Natural killer cell (primary cell): ENCODE data around the gene PTPRU. TPM values are rescaled to one million over a fixed set of nuclear protein-coding genes. Genes with fewer than 3 reads are reported as not detected.
"Not testable (repeated sequence)": the region's sequence is repeated elsewhere in the genome, so short reads cannot be mapped to it uniquely, and the experiment has no call there.

Experiments
- ATAC-seq, 3 donors: fragments of 150-1000 bp in 2 of 3; fragments of 200-7000 bp in 1 of 3; cut with Tn5 transposase; 1 replicate in 1 of 3; 2 replicates in 2 of 3; pipeline ENCODE4 v1.10.0; 2021; ENCODE audit warnings: mild to moderate bottlenecking in 2 of 3, moderate library complexity in 2 of 3
- DNase-seq, 2 donors: peaks; one replicate each; pipeline versions ENCODE4 v3.0.0 to v3.0.0-alpha.2; 2013 to 2021; ENCODE audit warnings: mixed read lengths in 1 of 2
- H3K27ac ChIP-seq: one replicate; pipeline ENCODE4 v1.5.1; 2013; ENCODE audit warnings: mild to moderate bottlenecking, low read length
- H3K27me3 ChIP-seq: one replicate; pipeline ENCODE4 v1.6.1; 2013; ENCODE audit warnings: low read length; ENCODE audit not compliant: control insufficient read depth, insufficient read depth
- H3K36me3 ChIP-seq: one replicate; pipeline ENCODE4 v1.6.1; 2013; ENCODE audit warnings: low read length; ENCODE audit not compliant: control insufficient read depth, insufficient read depth
- H3K4me1 ChIP-seq: one replicate; pipeline ENCODE4 v1.6.1; 2013; ENCODE audit warnings: low read length; ENCODE audit not compliant: control insufficient read depth, insufficient read depth
- H3K4me3 ChIP-seq: one replicate; pipeline ENCODE4 v1.5.1; 2013; ENCODE audit warnings: low read length
- H3K9me3 ChIP-seq: one replicate; pipeline ENCODE4 v1.6.1; 2013; ENCODE audit warnings: low read length; ENCODE audit not compliant: control insufficient read depth, insufficient read depth
- H3K27ac Mint-ChIP-seq, 2 donors: one replicate each; pipeline ENCODE4 v1.8.0; 2022; ENCODE audit warnings: mild to moderate bottlenecking in 2 of 2, mixed read lengths in 2 of 2, moderate library complexity in 1 of 2
- H3K27me3 Mint-ChIP-seq, 2 donors: one replicate each; pipeline ENCODE4 v1.8.0; 2022; ENCODE audit warnings: low read depth in 2 of 2, mixed read lengths in 2 of 2
- H3K36me3 Mint-ChIP-seq: one replicate; pipeline ENCODE4 v1.8.0; 2022; ENCODE audit warnings: mixed read lengths
- H3K4me1 Mint-ChIP-seq, 2 donors: one replicate each; pipeline ENCODE4 v1.8.0; 2022; ENCODE audit warnings: mixed read lengths in 2 of 2
- H3K4me3 Mint-ChIP-seq: one replicate; pipeline ENCODE4 v1.8.0; 2022; ENCODE audit warnings: mild to moderate bottlenecking, moderate library complexity, mixed read lengths
- H3K9me3 Mint-ChIP-seq, 2 donors: one replicate each; pipeline ENCODE4 v1.8.0; 2022; ENCODE audit warnings: mixed read lengths in 2 of 2
- CTCF ChIP-seq: fragments of 200-600 bp; IDR thresholded peaks from one replicate; pipeline ENCODE4 v1.8.0; 2022; ENCODE audit warnings: antibody characterized with exemption
- WGBS: methylation state at CpG from one replicate; pipeline ENCODE4 v1.1.7; 2013; ENCODE audit warnings: missing lambda C conversion rate; ENCODE audit not compliant: insufficient coverage; 5-methylcytosine and 5-hydroxymethylcytosine counted together
- intact Hi-C: fragments of 100-400 bp; cut with micrococcal nuclease; formaldehyde crosslinking; loops from one replicate; pipeline ENCODE4 v1.14.2; 2022
- total RNA-seq, 4 donors: library from RNA; stranded (reverse); fragments of 120-200 nt in 1 of 4; gene quantifications; one replicate each; pipeline versions ENCODE4 v1.2.3 to v1.2.4, GENCODE V29; 2013 to 2022

Gene PTPRU
- total RNA-seq, 3 donors from 2014 or later (not counting 1 experiment from before 2014, with no cell fraction given) = 0.54 to 1.6 (median 0.79) TPM

- H3K36me3 ChIP-seq = no peaks in the 10 kb centered on the region
- H3K27me3 ChIP-seq = no peaks in the 10 kb centered on the region
- no peak overlapping the region for H3K27ac Mint-ChIP-seq
- no peaks in the 10 kb centered on the region for H3K36me3 Mint-ChIP-seq
- 84% methylated on average over 16 of the region's 16 CpGs for WGBS
- no peak overlapping the region for H3K4me3 ChIP-seq
- H3K27ac ChIP-seq = no peak overlapping the region
- no peaks in the 10 kb centered on the region for H3K4me1 Mint-ChIP-seq
- H3K27me3 Mint-ChIP-seq = peaks cover 0 to under 1% of the 10 kb centered on the region in 2 donors
- intact Hi-C loops = no loop called here
- H3K9me3 Mint-ChIP-seq = no peaks in the 10 kb centered on the region
- H3K9me3 ChIP-seq = no peaks in the 10 kb centered on the region
- DNase-seq (no peak), ATAC-seq (no peak)
- TF ChIP-seq CTCF = no peak
- no peak overlapping the region for H3K4me3 Mint-ChIP-seq
- no peaks in the 10 kb centered on the region for H3K4me1 ChIP-seq
Observed at GRCh38 chr1:29311352-29312030, 75.2 kb downstream of the PTPRU start.

- WGBS = 91% methylated on average over 24 of the region's 24 CpGs
- Histone ChIP-seq H3K36me3 (no peaks in the 10 kb centered on the region), H3K9me3 (no peaks in the 10 kb centered on the region), H3K27ac (no peak overlapping the region), H3K4me1 (no peaks in the 10 kb centered on the region), H3K4me3 (no peak overlapping the region), H3K27me3 (no peaks in the 10 kb centered on the region)
- Mint-ChIP-seq H3K4me1 (no peaks in the 10 kb centered on the region), H3K36me3 (no peaks in the 10 kb centered on the region), H3K27ac (no peak overlapping the region), H3K27me3 (peaks cover 0 to 4% of the 10 kb centered on the region in 2 donors), H3K9me3 (no peaks in the 10 kb centered on the region), H3K4me3 (no peak overlapping the region)
- DNase-seq (no peak), ATAC-seq (no peak)
- intact Hi-C loops = no loop called here
- TF ChIP-seq CTCF = no peak
Observed at GRCh38 chr1:29312469-29313461, 76.4 kb downstream of the PTPRU start.

- intact Hi-C loops, H3K27ac Mint-ChIP-seq: not testable (repeated sequence)
- 82% methylated on average over 8 of the region's 8 CpGs for WGBS
Observed at GRCh38 chr1:29314685-29315084, 78.4 kb downstream of the PTPRU start.

GRCh38 chr1:29315262-29315661 is 78.9 kb downstream of the PTPRU start:
- Histone ChIP-seq H3K36me3 (no peaks in the 10 kb centered on the region), H3K9me3 (no peaks in the 10 kb centered on the region), H3K27me3 (no peaks in the 10 kb centered on the region), H3K27ac (no peak overlapping the region), H3K4me3 (no peak overlapping the region), H3K4me1 (no peaks in the 10 kb centered on the region)
- no peak for ATAC-seq
- 93% methylated on average over 15 of the region's 15 CpGs for WGBS
- Mint-ChIP-seq H3K4me1 (no peaks in the 10 kb centered on the region), H3K27me3 (peaks cover 0 to 4% of the 10 kb centered on the region in 2 donors), H3K27ac (no peak overlapping the region), H3K9me3 (no peaks in the 10 kb centered on the region), H3K36me3 (no peaks in the 10 kb centered on the region), H3K4me3 (no peak overlapping the region)
- DNase-seq = no peak
- no peak for TF ChIP-seq CTCF
- intact Hi-C loops = no loop called here

More at GRCh38 chr1:29314685-29315084, 78.4 kb downstream of the PTPRU start:
- not testable (repeated sequence) for H3K27me3 Mint-ChIP-seq, ATAC-seq, H3K9me3 Mint-ChIP-seq, H3K4me3 Mint-ChIP-seq, H3K4me1 Mint-ChIP-seq, H3K9me3 ChIP-seq, H3K36me3 ChIP-seq, H3K4me3 ChIP-seq, H3K27me3 ChIP-seq, H3K4me1 ChIP-seq, H3K27ac ChIP-seq, H3K36me3 Mint-ChIP-seq, DNase-seq
